GM19438 (cell line): ENCODE measurements around the gene OR52J3.
"Not testable (repeated sequence)": the region's sequence is repeated elsewhere in the genome, so short reads cannot be mapped to it uniquely, and the experiment has no call there.

ENCODE experiments used
- ATAC-seq: cut with Tn5 transposase; IDR thresholded peaks from one replicate; pipeline ENCODE4 v1.9.1; 2021; ENCODE audit warnings: low read depth; ENCODE audit not compliant: unreplicated experiment

OR52J3 gene

GRCh38 chr11:5046226-5046625 lies at the start of gene OR52J3:
OR52J3 (plus strand) TSS chr11:5046526; CDS start chr11:5046526, 0 bp downstream.
- ATAC-seq: no peak

GRCh38 chr11:5004424-5005274 lies 41.7 kb upstream of the OR52J3 start:
- ATAC-seq: no peak

GRCh38 chr11:5007561-5007960 lies 38.8 kb upstream of the OR52J3 start:
- ATAC-seq: no peak

GRCh38 chr11:5011254-5011653 lies 35.1 kb upstream of the OR52J3 start:
- ATAC-seq: no peak

- ATAC-seq: no peak
Observed at GRCh38 chr11:5013012-5013411, 33.3 kb upstream of the OR52J3 start.

- no peak for ATAC-seq
Observed at GRCh38 chr11:5021996-5022395, 24.3 kb upstream of the OR52J3 start.

- no peak for ATAC-seq
Observed at GRCh38 chr11:5036669-5037068, 9.7 kb upstream of the OR52J3 start.

GRCh38 chr11:5037926-5038325 lies 8.4 kb upstream of the OR52J3 start:
- no peak for ATAC-seq

- no peak for ATAC-seq
Observed at GRCh38 chr11:5038341-5038740, 8.0 kb upstream of the OR52J3 start.

GRCh38 chr11:5040876-5041275 lies 5.5 kb upstream of the OR52J3 start:
- ATAC-seq: no peak

GRCh38 chr11:5042091-5042490 lies 4.2 kb upstream of the OR52J3 start:
- ATAC-seq: no peak

- ATAC-seq: no peak
Observed at GRCh38 chr11:5043380-5043779, 2.9 kb upstream of the OR52J3 start.

- ATAC-seq: no peak
Observed at GRCh38 chr11:5046754-5047330, 516 bp downstream of the OR52J3 start.

GRCh38 chr11:5058679-5059078 lies 12.4 kb downstream of the OR52J3 start:
- ATAC-seq: not testable (repeated sequence)

- no peak for ATAC-seq
Observed at GRCh38 chr11:5059391-5059790, 13.1 kb downstream of the OR52J3 start, which contains the start of gene OR52E2. OR52E2 (minus strand) TSS chr11:5059627; CDS start chr11:5059627, 0 bp downstream.

- ATAC-seq: no peak
Observed at GRCh38 chr11:5065027-5065426, 18.7 kb downstream of the OR52J3 start.

- ATAC-seq: no peak
Observed at GRCh38 chr11:5069272-5069671, 22.9 kb downstream of the OR52J3 start, which contains the start of gene OR52E1. OR52E1 (plus strand) TSS chr11:5069572.

- no peak for ATAC-seq
Observed at GRCh38 chr11:5071799-5072198, 25.5 kb downstream of the OR52J3 start.

GRCh38 chr11:5081405-5081804 lies 35.1 kb downstream of the OR52J3 start:
- ATAC-seq: no peak

- ATAC-seq: no peak
Observed at GRCh38 chr11:5083602-5084001, 37.3 kb downstream of the OR52J3 start.

- ATAC-seq: no peak
Observed at GRCh38 chr11:5088556-5088955, 42.2 kb downstream of the OR52J3 start.

- no peak for ATAC-seq
Observed at GRCh38 chr11:5090668-5091067, 44.3 kb downstream of the OR52J3 start.
